ENCODE data around the gene FRMD4B.
A peak's percentile ranks its signal among the peaks of the same experiment; 100 is the strongest.

Gene FRMD4B

GRCh38 chr3:69367586-69367985 is 18.3 kb downstream of the FRMD4B start:
- no peak for DNase-seq
- TF ChIP-seq POLR2A (IDR thresholded peaks at IDR 0.05; ENCODE audit: low read length) = no peak
- TF ChIP-seq GATA1 (IDR thresholded peaks at IDR 0.05; ENCODE audit: low read depth, low read length) = no peak

GRCh38 chr3:69364354-69364753 is 21.5 kb downstream of the FRMD4B start:
- TF ChIP-seq GATA1 (IDR thresholded peaks at IDR 0.05; ENCODE audit: low read depth, low read length) (no peak), POLR2A (IDR thresholded peaks at IDR 0.05; ENCODE audit: low read length) (no peak)
- DNase-seq = no peak

- DNase-seq = no peak
These were observed 25.2 kb downstream of the FRMD4B start for GRCh38 chr3:69360690-69361089.

DNA sequence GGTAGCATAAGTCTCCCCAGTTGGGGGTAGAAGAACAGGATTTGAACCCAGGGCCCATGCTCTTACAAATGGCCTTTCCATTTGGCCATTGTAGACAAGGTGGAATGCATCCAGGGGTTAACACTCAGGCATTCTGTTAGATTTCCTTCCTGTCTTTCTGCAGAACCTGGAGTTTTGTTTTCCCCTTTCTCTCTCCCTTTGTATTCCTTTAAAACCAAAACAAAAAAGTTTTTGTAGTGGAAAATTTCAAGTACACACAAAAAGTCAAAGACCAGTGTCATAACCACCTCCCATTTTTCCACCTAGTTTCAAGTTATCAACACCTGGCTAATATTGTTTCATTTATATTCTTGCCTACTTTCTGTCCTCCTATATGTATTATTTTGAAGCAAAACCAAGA is 26.0 kb downstream of the FRMD4B start:
- no peak for DNase-seq
- TF ChIP-seq POLR2A (IDR thresholded peaks at IDR 0.05; ENCODE audit: low read length) = no peak
- no peak for TF ChIP-seq GATA1 (IDR thresholded peaks at IDR 0.05; ENCODE audit: low read depth, low read length)

More at GRCh38 chr3:69360690-69361089, 25.2 kb downstream of the FRMD4B start:
- TF ChIP-seq POLR2A (IDR thresholded peaks at IDR 0.05; ENCODE audit: low read length) (no peak), GATA1 (IDR thresholded peaks at IDR 0.05; ENCODE audit: low read depth, low read length) (no peak)

DNA sequence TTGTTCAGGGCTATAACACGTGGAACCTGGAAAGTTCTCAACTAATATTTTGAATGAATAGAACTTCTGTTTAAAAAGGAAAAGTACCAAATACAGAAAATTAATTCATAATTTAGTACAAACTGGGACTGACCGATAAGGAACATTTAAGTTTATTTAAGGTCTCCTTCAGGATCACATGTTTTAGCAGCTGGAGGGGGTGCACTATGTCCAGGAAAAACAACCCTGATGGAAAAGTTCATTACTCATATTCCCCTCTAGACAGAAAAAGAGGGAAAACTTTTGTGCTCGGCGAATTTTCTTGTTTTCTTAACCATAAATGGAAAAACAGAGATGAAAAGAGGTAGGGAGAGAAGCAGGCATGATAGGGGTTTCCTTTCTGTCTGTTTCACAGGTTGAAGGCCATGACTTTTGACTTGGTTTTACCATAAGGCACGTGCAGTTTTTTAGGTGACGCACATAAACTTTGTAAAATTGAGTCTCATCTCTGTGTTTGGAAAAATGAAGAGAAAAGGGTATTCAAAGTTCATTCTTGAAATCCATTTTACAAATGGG is 26.5 kb downstream of the FRMD4B start:
- DNase-seq = no peak
- no peak for TF ChIP-seq GATA1 (IDR thresholded peaks at IDR 0.05; ENCODE audit: low read depth, low read length)
- TF ChIP-seq POLR2A (IDR thresholded peaks at IDR 0.05; ENCODE audit: low read length) = no peak

DNA sequence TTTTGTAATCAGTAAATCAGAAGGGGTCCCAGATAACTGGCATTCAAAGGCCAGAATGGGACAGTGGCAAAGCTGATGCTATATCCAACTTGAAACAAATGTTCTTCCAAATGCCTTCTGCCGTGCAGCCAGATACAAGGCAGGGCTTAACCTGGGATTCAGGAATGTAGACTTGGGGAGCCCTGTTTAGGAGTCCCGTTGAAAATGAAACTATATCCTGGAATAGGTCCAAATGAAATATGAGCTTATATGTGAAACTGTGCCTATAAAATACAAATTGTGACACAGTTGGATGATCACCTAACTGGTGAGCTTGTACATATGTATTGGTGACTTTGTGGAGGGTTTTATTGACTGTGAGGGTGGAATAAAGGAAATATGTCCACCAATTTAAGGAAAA is 28.7 kb downstream of the FRMD4B start:
- DNase-seq = no peak
- TF ChIP-seq GATA1 (IDR thresholded peaks at IDR 0.05; ENCODE audit: low read depth, low read length) (no peak), POLR2A (IDR thresholded peaks at IDR 0.05; ENCODE audit: low read length) (no peak)

GRCh38 chr3:69354948-69355347 is 30.9 kb downstream of the FRMD4B start:
- TF ChIP-seq POLR2A (IDR thresholded peaks at IDR 0.05; ENCODE audit: low read length) = no peak
- no peak for TF ChIP-seq GATA1 (IDR thresholded peaks at IDR 0.05; ENCODE audit: low read depth, low read length)
- DNase-seq = peak in 1 of 2 experiments; percentile 3

- DNase-seq = no peak
- TF ChIP-seq POLR2A (IDR thresholded peaks at IDR 0.05; ENCODE audit: low read length) (no peak), GATA1 (IDR thresholded peaks at IDR 0.05; ENCODE audit: low read depth, low read length) (no peak)
These were observed 32.4 kb downstream of the FRMD4B start for GRCh38 chr3:69353503-69353902.

GRCh38 chr3:69353088-69353478 is 32.8 kb downstream of the FRMD4B start:
- no peak for DNase-seq

GRCh38 chr3:69352305-69353087 is 33.4 kb downstream of the FRMD4B start:
- DNase-seq = no peak
- TF ChIP-seq POLR2A (IDR thresholded peaks at IDR 0.05; ENCODE audit: low read length) (no peak), GATA1 (IDR thresholded peaks at IDR 0.05; ENCODE audit: low read depth, low read length) (no peak)

More at GRCh38 chr3:69353088-69353478, 32.8 kb downstream of the FRMD4B start:
- no peak for TF ChIP-seq GATA1 (IDR thresholded peaks at IDR 0.05; ENCODE audit: low read depth, low read length)
- TF ChIP-seq POLR2A (IDR thresholded peaks at IDR 0.05; ENCODE audit: low read length) = no peak

GRCh38 chr3:69343875-69344274 is 42.0 kb downstream of the FRMD4B start:
- DNase-seq = no peak
- no peak for TF ChIP-seq POLR2A (IDR thresholded peaks at IDR 0.05; ENCODE audit: low read length)
- TF ChIP-seq GATA1 (IDR thresholded peaks at IDR 0.05; ENCODE audit: low read depth, low read length) = no peak

GRCh38 chr3:69342074-69342473 is 43.8 kb downstream of the FRMD4B start:
- DNase-seq = no peak

DNA sequence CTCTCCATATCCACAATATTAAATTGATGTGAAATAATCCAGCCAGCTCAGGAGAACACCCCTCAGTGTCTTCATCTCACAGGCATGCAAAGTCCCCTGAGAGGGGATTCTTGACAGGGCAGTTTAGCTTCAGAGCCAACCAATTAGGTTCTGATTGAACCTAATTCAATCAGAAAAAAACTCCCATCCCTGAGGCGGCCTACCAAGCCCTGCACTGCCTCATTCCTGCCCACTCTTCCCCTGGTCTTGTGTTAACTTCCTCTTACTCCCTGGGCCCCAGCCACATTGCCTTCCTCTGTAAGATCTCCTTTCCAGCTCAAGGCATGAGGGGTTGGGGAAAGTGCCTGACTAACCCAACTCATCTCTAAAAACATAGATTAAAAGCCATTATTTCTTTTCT is 46.1 kb downstream of the FRMD4B start:
- no peak for DNase-seq
- TF ChIP-seq POLR2A (IDR thresholded peaks at IDR 0.05; ENCODE audit: low read length) (no peak), GATA1 (IDR thresholded peaks at IDR 0.05; ENCODE audit: low read depth, low read length) (no peak)

More at GRCh38 chr3:69342074-69342473, 43.8 kb downstream of the FRMD4B start:
- TF ChIP-seq GATA1 (IDR thresholded peaks at IDR 0.05; ENCODE audit: low read depth, low read length) (no peak), POLR2A (IDR thresholded peaks at IDR 0.05; ENCODE audit: low read length) (no peak)

GRCh38 chr3:69338911-69339310 is 47.0 kb downstream of the FRMD4B start:
- TF ChIP-seq GATA1 (IDR thresholded peaks at IDR 0.05; ENCODE audit: low read depth, low read length) (no peak), POLR2A (IDR thresholded peaks at IDR 0.05; ENCODE audit: low read length) (no peak)

DNA sequence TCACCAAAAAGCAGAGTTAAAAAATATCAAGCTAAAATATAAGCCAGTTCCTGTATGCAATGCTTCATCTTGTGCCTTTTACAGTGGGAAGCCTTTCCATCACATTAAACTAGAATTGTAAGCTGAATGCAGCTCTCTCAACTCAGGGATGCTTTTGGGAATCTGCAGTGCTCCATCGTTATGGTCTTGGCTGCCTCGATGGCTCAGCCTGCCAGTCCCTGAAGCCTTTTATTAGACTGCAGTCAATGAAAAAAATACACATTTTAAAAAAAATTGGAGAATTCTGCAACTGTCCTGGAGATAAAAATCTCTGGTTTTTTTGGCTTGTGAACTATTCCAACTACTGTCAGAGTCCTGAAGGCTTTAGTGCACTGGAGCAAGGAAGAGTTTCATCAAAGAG is 53.0 kb downstream of the FRMD4B start:
- no peak for DNase-seq
- TF ChIP-seq POLR2A (IDR thresholded peaks at IDR 0.05; ENCODE audit: low read length) (no peak), GATA1 (IDR thresholded peaks at IDR 0.05; ENCODE audit: low read depth, low read length) (no peak)

More at GRCh38 chr3:69338911-69339310, 47.0 kb downstream of the FRMD4B start:
- no peak for DNase-seq

Data from erythroblast (primary cell).